Stimulated activated CD8-positive, alpha-beta memory T cell treated with anti-CD3 and anti-CD28 coated beads, Interleukin-15, amount 100 ng/mL, for 24 hours (primary cell): Measurements from ENCODE around the gene PEAK3.
A peak's percentile ranks its signal among the peaks of the same experiment; 100 is the strongest.

ENCODE experiments used
- DNase-seq: peaks from one replicate; pipeline ENCODE4 v3.0.0-alpha.2; 2020; ENCODE audit warnings: low read depth

Gene PEAK3

DNA sequence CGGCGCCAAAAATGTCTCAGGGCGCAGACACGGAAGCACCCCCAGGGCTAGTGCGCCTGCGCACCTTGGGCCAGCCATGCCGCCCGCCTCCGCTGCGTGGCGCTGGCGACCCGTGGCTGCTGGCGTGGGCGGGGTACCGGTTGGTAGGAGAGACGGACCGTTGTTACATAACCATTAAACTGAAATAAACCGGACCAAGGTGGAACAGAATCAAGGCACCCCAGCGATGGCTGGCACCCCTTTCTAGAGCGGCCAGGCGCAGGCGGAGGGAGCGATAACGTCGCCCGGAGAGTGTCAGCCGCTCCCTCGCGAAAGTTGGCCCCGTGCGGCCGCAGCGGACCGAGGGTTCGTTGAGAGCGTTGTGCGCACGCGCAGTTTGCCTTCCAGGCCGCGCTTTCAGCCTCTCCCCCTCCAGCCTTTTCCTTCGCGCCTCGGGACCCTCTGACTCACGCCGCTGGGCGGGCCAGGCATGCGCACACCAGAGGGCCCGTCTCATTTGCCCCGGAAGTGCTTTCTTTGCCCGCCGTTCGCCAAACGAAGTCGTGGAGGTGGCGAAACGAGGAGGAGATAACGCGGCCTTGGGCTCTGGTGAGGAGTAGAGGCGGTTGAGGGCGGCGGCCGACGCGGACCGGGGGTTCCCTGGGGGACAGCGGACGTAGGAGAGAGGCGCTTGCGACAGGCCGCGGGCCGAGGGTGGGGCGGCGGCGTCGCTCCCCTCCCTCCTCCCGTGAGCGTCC is 45.5 kb downstream of the PEAK3 start, which contains the start of the genes PLEKHJ1 and SF3A2:
PLEKHJ1 (minus strand) TSS at position 16 of the 737 bp plus-strand sequence. CDS start 81 bp downstream, outside the sequence.
SF3A2 (plus strand) TSS at position 511 of the 737 bp plus-strand sequence. CDS start 6,595 bp downstream, outside the sequence.
- peak; percentile 98 for DNase-seq

DNA sequence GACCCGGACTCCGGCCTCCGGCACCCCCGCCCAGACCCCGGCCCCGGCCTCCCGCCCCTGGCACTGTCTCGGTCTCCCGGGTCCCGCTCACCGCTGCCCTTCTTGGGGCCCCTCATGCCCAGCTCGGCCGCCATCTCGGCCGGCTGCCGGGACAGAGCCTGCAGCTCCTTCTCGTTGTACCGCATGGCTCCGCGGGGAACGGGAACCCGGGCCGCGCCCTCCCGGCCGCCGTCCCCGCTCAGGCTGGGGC is 46.0 kb downstream of the PEAK3 start:
- DNase-seq = no peak

DNA sequence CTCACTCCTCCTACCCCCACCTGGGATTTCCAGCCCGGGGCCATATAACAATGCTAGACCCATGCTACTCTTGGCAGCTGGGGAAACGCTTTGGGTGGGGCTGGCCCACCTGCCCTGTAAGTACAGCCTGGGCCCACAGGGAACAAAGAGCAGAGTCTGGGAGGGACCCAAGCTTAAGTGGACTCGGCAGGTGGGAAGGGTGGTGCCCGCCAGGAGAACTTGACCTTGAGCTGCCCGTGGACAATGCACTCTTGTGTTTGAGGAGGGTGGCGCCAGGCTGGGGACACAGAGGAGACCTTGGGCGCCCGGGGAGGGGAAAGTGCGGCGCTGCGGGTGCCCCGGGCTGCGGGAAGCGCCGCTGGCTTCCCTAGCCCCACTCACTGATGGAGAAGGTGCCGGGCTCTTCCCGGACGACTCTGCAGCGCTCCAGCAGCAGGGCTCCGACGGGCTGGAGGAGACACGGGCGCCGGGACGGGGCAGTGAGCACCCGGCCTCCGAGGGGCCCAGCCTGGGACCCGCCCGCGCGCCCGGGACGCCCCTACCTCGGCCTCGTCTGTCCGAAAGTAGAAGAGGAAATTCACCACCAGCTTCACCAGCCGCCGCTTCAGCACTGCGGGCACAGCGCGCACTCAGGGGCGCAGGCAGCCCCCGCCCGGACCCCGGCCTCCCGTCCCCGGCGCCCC is 46.5 kb downstream of the PEAK3 start:
- DNase-seq = no peak

DNA sequence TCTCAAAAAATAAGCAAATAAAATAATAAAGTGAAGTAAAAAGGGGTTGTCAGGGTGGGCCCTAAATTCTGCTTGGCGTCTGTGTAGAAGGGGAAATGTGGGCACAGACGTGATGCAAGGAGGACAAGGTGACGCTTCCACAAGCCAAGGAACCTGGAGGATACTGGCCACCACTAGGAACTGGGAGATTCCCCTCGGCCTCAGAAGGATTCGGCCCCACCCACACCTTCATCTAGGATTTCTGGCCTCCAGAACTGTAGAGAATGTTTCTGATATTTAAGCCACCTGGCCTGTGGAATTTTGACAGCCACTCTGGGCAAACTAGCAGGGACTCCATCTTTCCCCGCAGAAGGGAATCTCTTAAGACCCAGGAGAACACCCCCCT is 47.0 kb downstream of the PEAK3 start:
- DNase-seq = no peak

DNA sequence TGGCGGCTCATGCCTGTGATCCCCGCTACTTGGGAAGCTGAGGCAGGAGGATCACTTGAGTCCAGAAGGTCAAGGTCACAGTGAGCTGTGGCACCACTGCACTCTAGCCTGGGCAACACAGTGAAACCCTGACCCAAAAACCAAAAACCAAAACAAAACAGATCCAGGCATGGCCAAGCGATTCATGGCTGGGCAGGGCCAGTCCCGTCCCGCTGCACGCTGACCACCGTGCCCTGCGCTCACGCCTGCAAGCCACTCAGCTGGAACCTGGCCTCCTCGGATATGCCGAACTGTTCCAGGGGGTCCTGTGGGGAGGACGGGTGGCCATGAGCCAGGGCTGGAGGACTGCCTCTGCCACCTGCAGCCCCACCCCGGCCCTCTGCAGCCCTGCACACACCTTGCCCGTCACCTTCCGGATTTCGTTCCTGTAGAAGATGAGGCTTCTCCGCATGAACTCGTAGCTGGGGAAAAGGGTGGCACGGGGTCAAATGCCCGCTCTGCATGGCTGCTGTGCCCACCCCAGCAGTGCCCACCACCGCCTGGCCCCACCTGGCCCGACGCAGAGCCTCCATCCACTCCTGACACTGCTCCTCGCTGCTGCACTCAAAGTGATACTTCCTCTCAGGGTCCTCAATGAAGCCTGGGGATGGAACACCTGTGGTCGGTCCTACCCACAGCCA is 48.2 kb downstream of the PEAK3 start:
- DNase-seq = no peak

DNA sequence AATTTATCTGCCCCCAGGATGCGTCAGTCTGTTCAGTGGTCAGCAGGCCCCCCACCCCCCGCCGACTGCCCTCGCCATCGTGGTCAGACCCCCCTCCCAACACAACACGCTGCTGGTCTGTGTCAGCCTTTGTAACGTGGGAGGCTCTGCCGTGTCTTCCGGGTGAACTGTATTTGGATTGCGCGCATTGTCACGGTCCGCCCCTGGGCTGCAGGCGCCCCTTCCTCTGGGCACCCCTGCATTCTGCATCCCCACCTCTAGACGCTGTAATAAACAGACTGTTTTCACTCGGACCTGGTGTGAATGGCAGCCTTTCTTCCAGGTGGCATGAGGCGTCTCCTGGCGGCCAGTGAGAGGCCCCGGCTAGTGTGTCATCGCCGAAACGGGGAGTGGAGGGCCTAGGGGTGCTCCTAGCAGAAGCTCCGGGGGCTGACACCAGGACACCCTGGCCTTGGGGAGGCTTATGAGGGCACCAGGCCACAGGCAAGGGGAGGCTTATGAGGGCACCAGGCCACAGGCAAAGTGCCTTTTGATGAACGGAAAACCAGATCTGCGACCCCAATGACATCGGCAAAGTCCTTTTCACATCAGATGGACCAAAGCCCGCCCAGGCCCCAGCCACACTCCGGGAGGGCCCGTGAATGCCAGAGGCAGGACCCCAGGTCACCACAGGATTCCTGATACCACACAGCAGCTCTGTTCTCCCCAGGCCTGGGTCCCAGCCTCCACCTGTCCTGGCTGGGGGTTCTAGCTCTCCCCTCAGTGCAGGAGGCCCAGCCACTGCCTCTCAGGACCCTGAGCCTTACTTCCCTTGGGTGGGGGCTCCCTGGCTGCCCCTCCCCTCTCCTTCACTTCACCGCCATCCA is 49.5 kb downstream of the PEAK3 start:
- DNase-seq = no peak

DNA sequence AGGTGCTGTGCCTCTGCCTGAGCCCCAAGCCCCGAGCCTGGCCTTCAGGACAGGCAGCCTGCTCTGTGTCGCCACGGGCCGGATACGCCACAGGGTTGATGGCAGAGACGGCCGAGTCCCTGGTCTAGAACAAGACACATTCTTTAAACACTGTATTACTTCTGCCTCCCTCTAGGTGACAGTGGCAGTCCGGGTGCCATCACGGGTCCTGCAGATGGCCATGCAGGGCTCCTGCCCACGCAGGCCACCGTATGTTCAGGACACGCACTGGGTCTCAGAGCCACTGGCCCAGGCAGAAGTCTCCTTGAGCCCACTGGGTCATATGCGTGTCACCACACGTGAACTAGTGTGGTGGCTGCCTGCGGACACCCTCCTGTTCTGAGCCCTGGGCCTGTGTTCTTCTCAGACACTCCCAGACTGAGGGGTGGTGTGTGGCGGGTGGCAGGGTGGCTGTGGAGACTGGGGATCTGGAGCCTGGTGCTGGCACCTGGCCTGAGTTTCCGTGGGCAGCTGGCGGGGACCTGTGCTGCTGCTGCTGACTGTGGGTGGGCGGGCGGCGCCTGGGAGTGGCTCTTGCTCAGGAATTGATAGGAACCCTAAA is 50.3 kb downstream of the PEAK3 start:
- DNase-seq = no peak

DNA sequence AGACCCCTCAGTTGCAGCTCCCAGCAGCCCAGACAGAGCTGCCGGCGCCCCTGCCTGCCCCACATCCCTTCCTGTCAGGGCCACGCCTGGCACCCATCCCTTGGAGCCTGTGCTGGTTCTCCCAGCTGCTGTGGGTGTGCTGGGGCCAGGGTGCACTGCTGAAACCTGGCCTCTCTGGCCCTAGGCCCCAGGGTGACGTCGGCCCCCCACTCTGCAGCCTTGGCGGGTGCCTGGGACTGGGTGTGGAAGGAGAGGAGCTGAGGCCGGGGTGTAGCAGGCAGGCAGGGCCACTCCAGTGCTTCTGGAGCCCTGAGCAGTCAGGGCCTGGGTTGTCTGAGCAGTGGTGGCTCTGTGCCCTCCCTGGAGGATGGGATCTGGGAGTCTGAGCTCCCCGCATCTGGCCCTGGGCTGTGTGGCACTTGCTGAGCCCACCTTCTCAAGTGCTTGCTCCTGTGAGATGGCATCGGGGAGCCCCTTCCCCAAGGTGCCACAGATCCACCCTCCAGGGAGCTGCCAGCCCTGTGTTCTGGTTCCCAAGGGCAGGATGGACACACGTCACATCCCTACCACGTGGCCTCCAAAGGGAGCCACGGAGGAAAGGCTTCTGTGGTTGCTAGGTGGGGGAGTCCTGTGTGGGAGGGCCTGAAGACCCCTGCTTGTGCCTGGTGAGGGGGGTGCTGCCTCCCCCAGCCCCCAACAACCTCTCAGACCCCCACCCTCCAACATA is 51.0 kb downstream of the PEAK3 start:
- DNase-seq = no peak

DNA sequence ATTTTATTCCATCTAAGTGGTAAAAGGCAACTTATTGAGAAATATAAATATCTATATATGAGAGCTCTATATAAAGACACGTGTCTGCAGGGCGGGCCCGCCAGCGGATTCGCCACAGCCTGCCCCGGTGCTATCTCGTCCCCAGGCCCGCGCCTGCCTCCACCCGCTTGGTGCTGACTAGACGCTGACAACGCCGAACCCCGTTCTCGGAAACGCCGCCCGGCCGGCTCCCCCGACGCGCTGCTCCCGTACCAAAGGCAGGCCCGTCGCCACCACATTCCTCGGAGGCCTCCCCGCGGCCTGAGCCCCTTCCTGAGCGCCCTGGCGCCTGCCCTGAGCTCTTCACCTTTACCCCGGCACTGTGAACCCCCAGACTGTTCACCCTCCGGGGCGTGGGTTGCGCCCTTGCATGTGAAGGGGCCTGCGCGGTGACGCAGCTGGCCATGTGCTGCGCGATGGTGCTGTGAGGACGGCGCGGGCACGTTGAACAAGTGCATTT is 51.9 kb downstream of the PEAK3 start:
- no peak for DNase-seq

DNA sequence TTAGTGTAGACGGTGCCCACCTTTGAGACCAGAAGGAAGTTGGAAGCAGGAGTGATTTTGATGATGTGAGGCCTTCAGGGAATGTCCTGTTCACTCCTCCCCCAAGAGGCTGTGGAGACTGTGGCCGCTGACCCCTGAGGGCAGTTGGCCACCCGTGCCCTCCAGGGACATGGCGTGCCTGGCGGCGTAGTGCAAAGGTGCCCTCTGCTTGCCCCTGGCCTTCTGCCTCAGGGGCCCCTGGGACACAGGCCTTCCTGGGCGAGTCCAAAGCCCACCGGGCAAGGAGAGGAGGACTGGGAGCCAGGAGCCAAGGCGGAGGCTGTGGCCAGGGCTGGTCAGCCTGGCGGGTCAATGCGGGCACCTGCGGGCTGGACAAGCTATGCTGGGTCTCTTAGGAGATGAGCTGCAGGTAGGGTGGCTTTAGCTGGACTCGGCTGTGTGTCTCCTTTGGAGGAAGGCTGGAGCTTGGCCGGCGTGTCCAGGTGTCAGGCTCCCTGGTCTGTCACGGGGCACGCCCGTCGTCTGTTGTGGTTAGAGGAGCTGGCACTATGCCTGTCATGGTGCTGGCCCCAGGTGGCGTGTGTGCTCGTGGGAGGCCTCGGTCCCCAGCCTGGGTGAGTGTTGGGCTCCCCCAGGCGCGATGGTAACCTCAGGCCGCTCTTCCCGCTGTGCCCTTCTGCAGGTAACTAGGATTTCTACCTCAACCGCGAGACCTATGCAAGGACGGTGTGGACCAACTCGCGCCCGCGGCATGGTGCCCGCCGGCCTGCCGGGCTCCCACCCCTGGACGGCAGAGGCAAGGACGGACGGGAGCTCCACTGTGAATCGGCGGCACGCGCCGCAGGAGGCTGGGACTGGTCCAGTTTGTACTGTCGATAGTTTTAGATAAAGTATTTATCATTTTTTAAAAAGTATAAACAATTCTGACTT is 52.6 kb downstream of the PEAK3 start:
- no peak for DNase-seq

DNA sequence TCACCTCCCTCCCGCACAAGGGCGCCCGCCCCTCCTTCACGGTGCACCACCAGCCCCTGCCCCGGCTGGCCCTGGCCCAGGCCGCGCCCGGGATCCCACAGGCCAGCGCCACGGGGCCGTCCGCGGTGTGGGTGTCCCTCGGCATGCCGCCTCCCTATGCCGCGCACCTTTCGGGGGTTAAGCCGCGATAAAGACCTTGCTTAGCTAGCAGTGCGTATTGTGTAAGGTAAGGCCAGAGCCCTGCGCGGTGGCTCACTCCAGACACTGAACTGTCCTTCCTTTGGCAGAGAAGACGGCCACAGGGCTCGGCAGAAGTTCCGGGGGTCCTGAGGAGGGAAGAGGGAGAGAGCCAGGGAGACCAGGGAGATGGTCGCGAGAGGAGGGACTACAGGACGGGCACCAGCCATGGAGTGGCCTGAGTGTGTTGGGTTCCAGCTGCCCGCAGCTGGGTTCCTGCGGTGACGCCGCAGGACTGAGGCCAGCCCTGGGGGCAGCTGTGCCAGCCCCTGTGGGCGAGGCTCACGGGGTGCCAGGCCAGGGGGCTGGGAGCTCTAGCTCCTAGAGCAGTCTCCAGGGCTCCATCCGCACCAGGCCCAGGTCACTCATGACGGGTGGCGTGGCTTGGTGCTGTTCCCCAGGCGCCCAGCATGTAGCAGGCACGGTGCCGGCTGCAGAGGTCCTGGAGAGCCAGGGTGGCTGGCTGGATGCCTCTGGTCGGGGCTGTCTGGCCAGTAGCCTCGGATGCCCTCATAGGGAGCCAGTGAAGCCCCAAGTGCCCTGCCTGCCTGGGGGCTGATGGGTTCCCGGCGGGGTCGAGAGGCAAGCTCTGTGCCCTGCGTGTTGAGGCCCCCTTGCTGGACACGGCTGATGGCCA is 53.6 kb downstream of the PEAK3 start:
- no peak for DNase-seq

DNA sequence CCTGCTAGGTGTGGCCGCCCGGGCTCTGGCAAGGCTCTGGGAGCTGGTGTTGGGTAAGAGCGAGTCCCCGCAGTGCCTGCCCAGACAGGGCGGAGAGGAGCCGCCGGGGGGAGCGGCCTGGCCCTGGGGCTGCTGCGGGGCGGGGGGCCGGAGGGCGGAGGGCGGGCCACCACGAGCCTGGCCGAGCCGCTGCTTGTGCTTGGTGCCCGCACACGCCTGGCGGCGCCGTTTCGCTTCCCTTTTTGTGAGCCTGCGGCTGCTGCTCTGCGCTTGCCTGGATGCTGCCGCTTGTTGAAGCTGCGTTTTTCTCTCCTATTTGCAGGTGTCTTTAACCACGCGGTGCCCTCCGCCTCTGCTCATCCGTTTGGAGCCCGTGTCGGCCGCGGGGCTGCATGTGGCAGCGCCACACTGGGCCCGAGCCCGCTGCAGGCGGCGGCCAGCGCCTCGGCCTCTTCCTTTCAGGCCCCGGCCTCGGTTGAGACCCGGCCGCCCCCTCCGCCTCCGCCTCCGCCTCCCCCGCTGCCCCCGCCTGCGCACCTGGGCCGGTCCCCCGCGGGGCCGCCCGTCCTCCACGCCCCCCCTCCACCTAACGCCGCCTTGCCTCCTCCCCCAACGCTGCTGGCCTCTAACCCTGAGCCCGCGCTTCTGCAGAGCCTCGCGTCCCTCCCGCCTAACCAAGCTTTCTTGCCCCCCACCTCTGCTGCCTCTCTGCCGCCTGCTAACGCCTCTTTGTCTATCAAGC is 54.4 kb downstream of the PEAK3 start:
- no peak for DNase-seq

DNA sequence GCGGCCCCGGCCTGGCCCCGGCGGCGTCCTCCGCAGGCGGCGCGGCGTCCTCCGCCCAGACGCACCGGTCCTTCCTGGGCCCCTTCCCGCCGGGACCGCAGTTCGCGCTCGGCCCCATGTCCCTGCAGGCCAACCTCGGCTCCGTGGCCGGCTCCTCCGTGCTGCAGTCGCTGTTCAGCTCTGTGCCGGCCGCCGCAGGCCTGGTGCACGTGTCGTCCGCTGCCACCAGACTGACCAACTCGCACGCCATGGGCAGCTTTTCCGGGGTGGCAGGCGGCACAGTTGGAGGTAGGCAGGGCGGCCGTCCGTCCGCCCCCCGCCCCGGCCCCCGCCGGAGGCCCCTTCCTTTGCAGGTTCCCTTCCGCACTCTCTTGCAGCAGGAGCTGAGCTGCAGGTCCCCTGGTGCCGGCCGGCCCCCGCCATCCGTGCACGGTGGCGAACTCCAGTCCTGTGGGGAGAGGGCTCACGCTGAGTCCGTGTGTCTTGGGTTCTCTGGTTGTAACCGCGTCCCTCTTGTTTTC is 55.1 kb downstream of the PEAK3 start:
- no peak for DNase-seq

DNA sequence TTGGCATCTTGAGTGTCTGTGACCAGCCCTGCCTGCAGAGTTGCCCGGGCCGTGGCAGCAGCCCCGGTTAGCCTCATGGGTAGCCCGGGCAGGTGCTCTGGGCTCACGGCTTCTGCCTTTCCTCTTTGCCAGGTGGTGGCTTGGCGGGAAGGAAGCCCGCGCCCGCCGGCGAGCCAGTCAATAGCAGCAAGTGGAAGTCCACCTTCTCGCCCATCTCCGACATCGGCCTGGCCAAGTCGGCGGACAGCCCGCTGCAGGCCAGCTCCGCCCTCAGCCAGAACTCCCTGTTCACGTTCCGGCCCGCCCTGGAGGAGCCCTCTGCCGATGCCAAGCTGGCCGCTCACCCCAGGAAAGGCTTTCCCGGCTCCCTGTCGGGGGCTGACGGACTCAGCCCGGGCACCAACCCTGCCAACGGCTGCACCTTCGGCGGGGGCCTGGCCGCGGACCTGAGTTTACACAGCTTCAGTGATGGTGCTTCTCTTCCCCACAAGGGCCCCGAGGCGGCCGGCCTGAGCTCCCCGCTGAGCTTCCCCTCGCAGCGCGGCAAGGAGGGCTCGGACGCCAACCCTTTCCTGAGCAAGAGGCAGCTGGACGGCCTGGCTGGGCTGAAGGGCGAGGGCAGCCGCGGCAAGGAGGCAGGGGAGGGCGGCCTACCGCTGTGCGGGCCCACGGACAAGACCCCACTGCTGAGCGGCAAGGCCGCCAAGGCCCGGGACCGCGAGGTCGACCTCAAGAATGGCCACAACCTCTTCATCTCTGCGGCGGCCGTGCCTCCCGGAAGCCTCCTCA is 55.7 kb downstream of the PEAK3 start:
- DNase-seq = no peak

DNA sequence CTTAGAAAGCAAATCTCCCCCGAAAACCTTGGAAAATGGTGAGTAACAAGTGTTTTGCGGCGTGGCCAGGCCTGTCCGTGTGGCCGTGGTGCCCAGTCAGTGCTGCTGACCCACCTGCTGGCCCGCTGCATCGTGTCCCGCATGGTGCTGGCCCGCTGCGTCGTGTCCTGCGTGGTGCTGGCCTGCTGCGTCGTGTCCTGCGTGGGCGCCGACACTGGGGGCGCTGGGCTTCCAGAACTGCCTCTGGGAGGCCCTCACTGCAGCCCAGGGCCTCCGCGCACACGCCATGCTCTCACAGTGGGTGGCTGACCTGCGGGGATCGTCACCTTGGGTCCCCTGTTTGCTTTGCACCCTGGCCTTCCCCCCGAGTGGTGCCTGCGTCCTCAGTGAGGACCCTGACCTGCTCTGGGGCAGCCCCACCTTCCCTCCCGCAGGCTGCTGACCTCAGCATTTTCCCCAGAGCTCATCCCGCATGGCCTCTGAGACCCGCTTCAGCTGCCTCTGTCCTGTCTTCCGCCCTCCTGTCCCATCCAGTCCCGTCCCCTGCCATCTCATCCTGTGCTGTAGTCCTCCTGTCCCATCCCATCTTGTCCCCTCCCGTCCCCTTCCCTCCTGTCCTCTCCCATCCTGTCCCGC is 56.4 kb downstream of the PEAK3 start:
- no peak for DNase-seq

DNA sequence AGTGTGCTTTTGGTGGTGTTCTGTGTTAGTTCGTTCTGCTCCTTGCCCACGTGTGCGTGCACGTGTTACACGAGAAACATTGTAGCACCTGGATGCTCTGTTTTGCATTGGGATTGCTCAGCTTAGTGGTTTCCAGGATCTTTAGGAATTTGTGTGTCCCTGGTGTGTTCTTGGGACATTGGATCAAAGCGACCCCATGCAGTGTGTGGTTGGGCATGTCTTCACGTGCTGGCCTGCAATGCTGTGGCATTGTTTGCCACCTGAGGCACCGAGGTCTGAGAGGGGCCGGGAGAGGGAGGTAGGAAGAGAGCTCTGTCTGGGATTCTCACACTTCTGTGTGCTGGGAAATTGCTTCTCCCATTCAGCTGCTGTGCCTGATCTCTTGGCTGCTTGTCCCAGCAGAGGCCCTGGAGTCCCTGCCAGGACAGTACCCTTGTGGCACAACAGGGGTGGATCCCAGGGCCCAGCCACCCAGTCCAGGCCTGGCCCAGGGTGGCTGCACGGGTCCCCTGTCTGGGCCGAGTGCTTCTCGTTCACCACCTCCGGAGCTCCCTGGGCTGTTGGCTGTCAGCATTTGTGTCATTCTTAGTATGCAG is 57.1 kb downstream of the PEAK3 start:
- no peak for DNase-seq
